SJSA1 (cell line): Measurements from ENCODE around the gene MRTFA. TPM values are rescaled to one million over a fixed set of nuclear protein-coding genes. Genes with fewer than 3 reads are reported as not detected.
A peak's percentile ranks its signal among the peaks of the same experiment; 100 is the strongest.

Source experiments
- DNase-seq, 2 experiments: peaks; one replicate each; pipeline ENCODE4 v3.0.0-alpha.2; 2015 to 2020; ENCODE audit warnings: low spot score in 2 of 2, low read depth in 1 of 2
- H3K27ac ChIP-seq: fragments of 250-450 bp; sonication (Bioruptor Pico); 2 replicates; pipeline ENCODE4 v1.5.1; 2020; ENCODE audit warnings: mild to moderate bottlenecking, moderate library complexity
- H3K27me3 ChIP-seq: fragments of 250-450 bp; sonication (Bioruptor Pico); replicated peaks from 2 replicates; pipeline ENCODE4 v1.5.1; 2020; ENCODE audit warnings: mild to moderate bottlenecking, moderate library complexity
- H3K36me3 ChIP-seq: fragments of 250-450 bp; sonication (Bioruptor Pico); 2 replicates; pipeline ENCODE4 v1.5.1; 2020; ENCODE audit warnings: mild to moderate bottlenecking
- H3K4me1 ChIP-seq: fragments of 250-450 bp; sonication (Bioruptor Pico); replicated peaks from 2 replicates; pipeline ENCODE4 v1.6.1; 2021; ENCODE audit warnings: mild to moderate bottlenecking
- H3K4me3 ChIP-seq: fragments of 250-450 bp; sonication (Bioruptor Pico); 2 replicates; pipeline ENCODE4 v1.5.1; 2020; ENCODE audit warnings: mild to moderate bottlenecking
- H3K9me3 ChIP-seq: fragments of 250-450 bp; sonication (Bioruptor Pico); replicated peaks from 2 replicates; pipeline ENCODE4 v1.5.1; 2020; ENCODE audit warnings: mild to moderate bottlenecking
- total RNA-seq: library from RNA; depleted of rRNA; stranded (reverse); fragments of >200 nt; shearing (Covaris generic); gene quantifications from 2 replicates; pipeline ENCODE4 v1.2.3, GENCODE V29; 2014

The MRTFA gene
- total RNA-seq, 1 experiment from 2014 or later, result 27.8 TPM

- DNase-seq, result peak in 1 of 2 experiments; percentile 79
- Histone ChIP-seq H3K27me3 (no peaks in the 10 kb centered on the region), H3K36me3 (peaks cover 23% of the 10 kb centered on the region; the same call in 1 of the 2 replicates), H3K27ac (peak overlapping the region; percentile 55), H3K4me3 (no peak overlapping the region), H3K4me1 (peaks cover 23% of the 10 kb centered on the region), H3K9me3 (no peaks in the 10 kb centered on the region)
Measured at GRCh38 chr22:40436505-40437431, 199.8 kb downstream of the MRTFA start.

- H3K36me3 ChIP-seq, result peaks cover 35% of the 10 kb centered on the region
- H3K4me3 ChIP-seq, result no peak overlapping the region
- no peak for DNase-seq
- no peak overlapping the region for H3K27ac ChIP-seq
- no peaks in the 10 kb centered on the region for H3K9me3 ChIP-seq
- no peaks in the 10 kb centered on the region for H3K27me3 ChIP-seq
- peaks cover 23% of the 10 kb centered on the region for H3K4me1 ChIP-seq
Measured at GRCh38 chr22:40434745-40435144, 201.8 kb downstream of the MRTFA start.

GRCh38 chr22:40434106-40434505, 202.4 kb downstream of the MRTFA start:
- no peak for DNase-seq
- Histone ChIP-seq H3K4me3 (no peak overlapping the region), H3K27ac (no peak overlapping the region), H3K36me3 (peaks cover 41% of the 10 kb centered on the region), H3K27me3 (no peaks in the 10 kb centered on the region), H3K4me1 (peaks cover 23% of the 10 kb centered on the region), H3K9me3 (no peaks in the 10 kb centered on the region)

GRCh38 chr22:40433416-40434090, 203.0 kb downstream of the MRTFA start:
- Histone ChIP-seq H3K9me3 (no peaks in the 10 kb centered on the region), H3K4me3 (no peak overlapping the region), H3K36me3 (peaks cover 47% of the 10 kb centered on the region), H3K27me3 (no peaks in the 10 kb centered on the region), H3K4me1 (peaks cover 23% of the 10 kb centered on the region), H3K27ac (no peak overlapping the region)
- no peak for DNase-seq

- no peak for DNase-seq
- Histone ChIP-seq H3K9me3 (no peaks in the 10 kb centered on the region), H3K4me1 (peaks cover 17% of the 10 kb centered on the region), H3K36me3 (peaks cover 56% of the 10 kb centered on the region), H3K27me3 (no peaks in the 10 kb centered on the region), H3K27ac (no peak overlapping the region), H3K4me3 (no peak overlapping the region)
Measured at GRCh38 chr22:40432625-40433024, 203.9 kb downstream of the MRTFA start.

GRCh38 chr22:40432157-40432556, 204.4 kb downstream of the MRTFA start:
- Histone ChIP-seq H3K9me3 (no peaks in the 10 kb centered on the region; the same call in 1 of the 2 replicates), H3K4me1 (peaks cover 17% of the 10 kb centered on the region), H3K27me3 (no peaks in the 10 kb centered on the region), H3K4me3 (no peak overlapping the region), H3K27ac (no peak overlapping the region), H3K36me3 (peaks cover 61% of the 10 kb centered on the region)
- no peak for DNase-seq

GRCh38 chr22:40430991-40431390, 205.5 kb downstream of the MRTFA start:
- Histone ChIP-seq H3K27ac (no peak overlapping the region), H3K4me3 (no peak overlapping the region), H3K36me3 (peaks cover 67% of the 10 kb centered on the region), H3K27me3 (no peaks in the 10 kb centered on the region), H3K9me3 (no peaks in the 10 kb centered on the region; the same call in 1 of the 2 replicates), H3K4me1 (peaks cover 18% of the 10 kb centered on the region)
- no peak for DNase-seq

GRCh38 chr22:40429481-40429880, 207.0 kb downstream of the MRTFA start:
- no peaks in the 10 kb centered on the region; the same call in 1 of the 2 replicates for H3K9me3 ChIP-seq
- H3K36me3 ChIP-seq, result peaks cover 72% of the 10 kb centered on the region
- no peaks in the 10 kb centered on the region for H3K27me3 ChIP-seq
- DNase-seq, result no peak
- peaks cover 18% of the 10 kb centered on the region for H3K4me1 ChIP-seq
- no peak overlapping the region for H3K27ac ChIP-seq
- H3K4me3 ChIP-seq, result no peak overlapping the region

GRCh38 chr22:40428796-40429195, 207.7 kb downstream of the MRTFA start:
- Histone ChIP-seq H3K36me3 (peaks cover 76% of the 10 kb centered on the region), H3K9me3 (no peaks in the 10 kb centered on the region; the same call in 1 of the 2 replicates), H3K27me3 (no peaks in the 10 kb centered on the region), H3K4me3 (no peak overlapping the region), H3K4me1 (peaks cover 18% of the 10 kb centered on the region), H3K27ac (no peak overlapping the region)
- no peak for DNase-seq

- H3K27ac ChIP-seq, result peak overlapping the region; percentile 61
- no peak overlapping the region for H3K4me3 ChIP-seq
- peaks cover 85% of the 10 kb centered on the region for H3K36me3 ChIP-seq
- H3K27me3 ChIP-seq, result no peaks in the 10 kb centered on the region
- DNase-seq, result peak; percentile 76 to 92
- H3K4me1 ChIP-seq, result peaks cover 18% of the 10 kb centered on the region
- H3K9me3 ChIP-seq, result no peaks in the 10 kb centered on the region; the same call in 1 of the 2 replicates
Measured at GRCh38 chr22:40426594-40427333, 209.8 kb downstream of the MRTFA start.

- H3K36me3 ChIP-seq, result peaks cover 93% of the 10 kb centered on the region
- no peaks in the 10 kb centered on the region for H3K27me3 ChIP-seq
- H3K9me3 ChIP-seq, result no peaks in the 10 kb centered on the region; the same call in 1 of the 2 replicates
Measured at GRCh38 chr22:40425082-40425481, 211.4 kb downstream of the MRTFA start.

GRCh38 chr22:40423882-40424640, 212.5 kb downstream of the MRTFA start:
- DNase-seq, result no peak
- Histone ChIP-seq H3K4me3 (no peak overlapping the region), H3K27ac (no peak overlapping the region), H3K27me3 (no peaks in the 10 kb centered on the region), H3K36me3 (peaks cover 93% of the 10 kb centered on the region), H3K9me3 (no peaks in the 10 kb centered on the region; the same call in 1 of the 2 replicates), H3K4me1 (peaks cover 18% of the 10 kb centered on the region)

More at GRCh38 chr22:40425082-40425481, 211.4 kb downstream of the MRTFA start:
- no peak overlapping the region for H3K4me3 ChIP-seq
- H3K27ac ChIP-seq, result no peak overlapping the region
- H3K4me1 ChIP-seq, result peaks cover 18% of the 10 kb centered on the region
- no peak for DNase-seq

GRCh38 chr22:40423310-40423688, 213.2 kb downstream of the MRTFA start:
- Histone ChIP-seq H3K27ac (no peak overlapping the region), H3K27me3 (no peaks in the 10 kb centered on the region), H3K4me1 (peaks cover 18% of the 10 kb centered on the region), H3K9me3 (no peaks in the 10 kb centered on the region; the same call in 1 of the 2 replicates), H3K36me3 (peaks cover 90% of the 10 kb centered on the region), H3K4me3 (no peak overlapping the region)
- DNase-seq, result no peak
